Gastrocnemius medialis (tissue), 4 donors: Measurements from ENCODE around the gene EXOC2. TPM values are rescaled to one million over a fixed set of nuclear protein-coding genes. Genes with fewer than 3 reads are reported as not detected.

ENCODE experiments used
- ATAC-seq, 2 donors: fragments of 150-250 bp; one replicate each; pipeline ENCODE4 v1.9.1; 2016
- DNase-seq, 2 donors: peaks; one replicate each; pipeline ENCODE4 v3.0.0-alpha.2; 2019
- H3K27ac ChIP-seq, 4 donors: fragments of 200-600 bp; sonication (generic); 1 replicate in 1 of 4; 2 replicates in 3 of 4; pipeline ENCODE4 v1.5.1; 2016 to 2018; ENCODE audit warnings: mild to moderate bottlenecking in 2 of 4, moderate library complexity in 1 of 4
- H3K27me3 ChIP-seq, 3 donors: fragments of 200-600 bp; sonication (generic) in 2 of 3; 1 replicate in 1 of 3; 2 replicates in 2 of 3; pipeline versions ENCODE4 v1.5.1 to v1.6.0; 2016 to 2019; ENCODE audit warnings: mild to moderate bottlenecking in 1 of 3, moderate library complexity in 1 of 3
- H3K36me3 ChIP-seq, 2 donors: fragments of 200-600 bp; sonication (generic) in 1 of 2; one replicate each; pipeline ENCODE4 v1.5.1; 2017 to 2018
- H3K4me1 ChIP-seq, 2 donors: fragments of 200-600 bp; sonication (generic) in 1 of 2; one replicate each; pipeline ENCODE4 v1.5.1; 2016 to 2017; ENCODE audit warnings: mild to moderate bottlenecking in 2 of 2
- H3K4me3 ChIP-seq, 4 donors: fragments of 200-600 bp; sonication (generic) in 3 of 4; 1 replicate in 1 of 4; 2 replicates in 3 of 4; pipeline ENCODE4 v1.5.1; 2016 to 2019; ENCODE audit warnings: mild to moderate bottlenecking in 2 of 4
- H3K9me3 ChIP-seq, 3 donors: fragments of 200-600 bp; sonication (generic) in 2 of 3; 1 replicate in 1 of 3; 2 replicates in 2 of 3; pipeline ENCODE4 v1.5.1; 2016 to 2019
- CTCF ChIP-seq, 5 experiments: fragments of 450-650 bp in 3 of 5; fragments of 200-600 bp in 2 of 5; sonication (generic) in 2 of 5; IDR thresholded peaks in 4 of 5; conservative IDR thresholded peaks in 1 of 5; 1 replicate in 4 of 5; 2 replicates in 1 of 5; pipeline ENCODE4 v1.5.1; 2016 to 2019; ENCODE audit warnings: antibody characterized with exemption in 5 of 5, mild to moderate bottlenecking in 3 of 5, moderate library complexity in 3 of 5
- POLR2A ChIP-seq, 2 donors: fragments of 450-650 bp; IDR thresholded peaks; one replicate each; pipeline ENCODE4 v1.6.1; 2017; ENCODE audit warnings: antibody characterized with exemption in 2 of 2, mild to moderate bottlenecking in 2 of 2, moderate library complexity in 2 of 2
- in situ Hi-C, 4 donors: fragments of 200-750 bp; cut with MboI; loops; one replicate each; pipeline versions ENCODE4 v1.15.0 to v1.8.0; 2017; ENCODE audit warnings: low sequenced_read_pairs in 4 of 4
- intact Hi-C: fragments of 100-400 bp; cut with DNase I; formaldehyde crosslinking; loops from one replicate; pipeline ENCODE4 v1.15.1; 2023; ENCODE audit warnings: low total_unique reads
- total RNA-seq, 4 donors: library from RNA; depleted of rRNA; stranded (reverse); fragments of >200 nt; gene quantifications; one replicate each; pipeline versions ENCODE4 v1.1.0 to v1.2.3, GENCODE V29; 2016

EXOC2 gene
- total RNA-seq, 4 donors from 2014 or later = 12.6 to 16.4 (median 15.0) TPM

DNA sequence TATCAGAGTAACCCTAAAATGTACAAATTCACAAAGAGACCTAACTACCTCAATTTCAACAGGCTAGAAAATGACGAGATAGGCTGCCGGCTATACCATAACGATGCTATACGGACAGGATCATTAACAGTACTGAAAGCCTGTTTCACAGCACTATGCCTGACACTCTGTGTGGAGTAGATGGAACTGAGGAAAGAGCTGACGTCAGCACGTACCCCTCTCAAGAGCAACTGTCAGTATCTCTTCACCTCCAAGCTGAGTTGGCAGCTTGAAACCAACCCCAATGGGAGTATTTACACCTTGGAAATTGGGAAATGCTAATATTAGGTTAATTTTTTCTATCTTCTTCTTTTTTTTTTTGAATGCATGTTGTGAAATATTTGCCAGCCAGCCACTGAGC is 89.7 kb downstream of the EXOC2 start:
- Histone ChIP-seq H3K27me3 (no peaks in the 10 kb centered on the region), H3K9me3 (no peaks in the 10 kb centered on the region), H3K4me3 (no peak overlapping the region), H3K4me1 (no peaks in the 10 kb centered on the region), H3K36me3 (peaks cover 0 to 2% of the 10 kb centered on the region in 2 donors), H3K27ac (no peak overlapping the region)
- in situ Hi-C loops (no loop called here), intact Hi-C loops (no loop called here)
- no peak for ATAC-seq
- TF ChIP-seq CTCF (IDR thresholded peaks at IDR 0.05 in 4 of 5, conservative IDR thresholded peaks at IDR 0.05 in 1 of 5) = no peak
- no peak for TF ChIP-seq POLR2A (IDR thresholded peaks at IDR 0.05)
- DNase-seq = no peak

- Histone ChIP-seq H3K36me3 (peaks cover 0 to 23% of the 10 kb centered on the region in 2 donors), H3K9me3 (no peaks in the 10 kb centered on the region), H3K4me3 (no peak overlapping the region), H3K4me1 (no peaks in the 10 kb centered on the region), H3K27ac (no peak overlapping the region), H3K27me3 (no peaks in the 10 kb centered on the region)
- TF ChIP-seq POLR2A (IDR thresholded peaks at IDR 0.05) (no peak), CTCF (IDR thresholded peaks at IDR 0.05 in 4 of 5, conservative IDR thresholded peaks at IDR 0.05 in 1 of 5) (no peak)
- in situ Hi-C loops (loop anchor here (10.0 to 25.0 kb wide), 2 partner anchors 787 to 795 kb away; partner anchors contain the start of gene FOXF2 (in 2 of the 4)), intact Hi-C loops (loop anchor here (10.0 kb wide), 1 partner anchor 125 kb away; no protein-coding TSS in a partner anchor)
- DNase-seq (no peak), ATAC-seq (no peak)
These were observed 93.1 kb downstream of the EXOC2 start for GRCh38 chr6:599576-600448.

GRCh38 chr6:593907-594212 is 99.1 kb downstream of the EXOC2 start:
- no peak overlapping the region for H3K27ac ChIP-seq
- no peaks in the 10 kb centered on the region for H3K4me1 ChIP-seq
- H3K36me3 ChIP-seq = peaks cover 0 to 27% of the 10 kb centered on the region in 2 donors
- no peaks in the 10 kb centered on the region for H3K27me3 ChIP-seq
- H3K9me3 ChIP-seq = no peaks in the 10 kb centered on the region
- ATAC-seq (no peak), DNase-seq (no peak)
- intact Hi-C loops = loop anchor here (5.0 to 10.0 kb wide), 4 partner anchors 98 to 843 kb away; partner anchors contain the start of gene EXOC2
- in situ Hi-C loops = loop anchor here (10.0 to 25.0 kb wide), 2 partner anchors 793 to 801 kb away; partner anchors contain the start of gene FOXF2 (in 2 of the 4)
- H3K4me3 ChIP-seq = no peak overlapping the region
- no peak for TF ChIP-seq CTCF (IDR thresholded peaks at IDR 0.05 in 4 of 5, conservative IDR thresholded peaks at IDR 0.05 in 1 of 5)
- no peak for TF ChIP-seq POLR2A (IDR thresholded peaks at IDR 0.05)

- no peak for TF ChIP-seq POLR2A (IDR thresholded peaks at IDR 0.05)
- TF ChIP-seq CTCF (IDR thresholded peaks at IDR 0.05 in 4 of 5, conservative IDR thresholded peaks at IDR 0.05 in 1 of 5) = peak; percentile 58 to 81 (median 72)
- Histone ChIP-seq H3K4me1 (no peaks in the 10 kb centered on the region), H3K27ac (no peak overlapping the region), H3K36me3 (peaks cover 0 to 26% of the 10 kb centered on the region in 2 donors), H3K27me3 (no peaks in the 10 kb centered on the region), H3K4me3 (no peak overlapping the region), H3K9me3 (no peaks in the 10 kb centered on the region)
- in situ Hi-C loops = loop anchor here (10.0 to 25.0 kb wide), 2 partner anchors 794 to 801 kb away; partner anchors contain the start of gene FOXF2 (in 2 of the 4)
- ATAC-seq = peak; percentile 54 to 74
- DNase-seq = no peak
- intact Hi-C loops = loop anchor here (5.0 to 10.0 kb wide), 4 partner anchors 99 to 844 kb away; partner anchors contain the start of gene EXOC2
These were observed 99.6 kb downstream of the EXOC2 start for GRCh38 chr6:593139-593906.
